Stimulated activated CD4-positive, alpha-beta T cell treated with anti-CD3 and anti-CD28 coated beads, Interleukin-4, amount 100 ng/mL, for 24 hours (primary cell): Measurements from ENCODE around the gene FUCA1.
"Not testable (repeated sequence)": the region's sequence is repeated elsewhere in the genome, so short reads cannot be mapped to it uniquely, and the experiment has no call there.

Experiments used
- DNase-seq: peaks from one replicate; pipeline ENCODE4 v3.0.0-alpha.2; 2020

Gene FUCA1

DNA sequence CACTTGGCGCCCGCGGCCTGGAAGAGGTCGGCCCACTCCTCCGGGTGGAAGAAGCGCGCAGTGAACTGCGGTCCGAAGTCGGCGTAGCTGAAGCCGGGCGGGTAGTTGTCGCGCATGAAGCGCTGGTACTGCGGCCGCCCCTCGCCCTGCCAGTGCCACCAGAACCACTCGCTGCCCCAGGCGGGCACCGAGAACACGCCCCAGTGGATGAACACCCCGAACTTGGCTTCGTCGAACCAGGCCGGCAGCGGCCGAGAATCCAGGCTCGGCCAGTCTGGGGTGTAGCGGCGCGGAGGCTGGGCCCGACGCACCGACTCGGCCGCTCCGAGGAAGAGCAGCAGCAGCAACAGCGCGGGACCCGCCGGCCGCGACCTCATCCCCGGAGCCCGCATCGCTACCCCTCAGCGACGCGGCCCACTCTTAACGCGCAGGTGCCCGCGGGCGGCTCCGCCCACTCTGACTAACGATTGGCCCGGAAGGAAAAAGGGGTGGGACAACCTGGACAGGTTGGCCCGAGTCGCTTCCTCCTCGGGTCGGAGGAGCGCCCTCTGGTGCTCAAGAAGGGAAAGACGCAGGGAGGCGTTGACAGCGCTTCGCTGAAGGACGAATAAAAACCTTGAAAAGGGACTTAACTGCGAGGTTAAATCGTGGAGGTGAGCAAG lies at the start of gene FUCA1:
Gene FUCA1, minus strand, starts transcription at position 396 of the 662 bp plus-strand sequence. Its CDS starts 4 bp downstream, at position 392.
- DNase-seq = peak; percentile 94

DNA sequence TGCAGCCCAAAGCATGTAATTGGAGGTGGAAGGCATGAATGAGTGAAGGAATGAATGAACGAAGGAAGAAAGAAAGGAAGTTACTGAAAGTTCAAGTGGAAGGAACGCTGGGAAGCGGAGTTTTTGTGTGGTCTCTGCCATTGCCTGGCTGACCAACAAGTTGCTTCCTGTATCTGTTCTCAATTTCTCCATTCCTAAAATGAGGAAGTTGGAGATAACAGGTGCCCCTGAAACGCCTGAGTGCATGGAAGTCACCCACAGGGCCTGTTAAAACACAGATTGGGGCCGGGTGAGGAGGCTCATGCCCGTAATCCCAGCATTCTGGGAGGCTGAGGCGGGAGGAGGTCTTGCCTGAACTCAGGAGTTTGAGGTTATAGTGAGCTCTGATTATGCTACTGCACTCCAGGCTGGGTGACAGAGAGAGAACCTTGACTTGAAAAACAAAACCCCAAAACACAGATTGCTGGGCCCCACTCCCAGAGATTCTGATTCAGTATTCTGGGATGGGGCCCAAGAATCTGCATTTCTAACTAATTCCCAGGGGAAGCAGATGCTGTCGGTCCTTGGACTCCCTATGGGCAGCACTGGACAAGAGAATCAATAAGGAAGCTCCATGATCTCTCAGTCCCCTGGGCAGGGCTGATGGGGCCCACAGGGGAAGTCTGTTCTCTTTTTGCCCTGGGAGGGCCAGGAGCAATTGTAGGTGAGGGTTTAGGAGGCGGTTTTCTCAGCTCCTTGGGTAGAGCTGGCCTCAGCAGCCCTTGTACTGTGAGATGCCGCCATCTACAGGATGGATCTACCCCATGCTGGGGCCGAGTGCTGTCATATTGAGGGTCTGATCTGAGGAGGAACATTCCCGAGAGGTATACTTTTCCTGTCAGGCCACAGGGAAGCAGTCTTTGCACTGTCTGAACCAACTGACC lies 48.4 kb upstream of the FUCA1 start:
- DNase-seq = peak; percentile 43

DNA sequence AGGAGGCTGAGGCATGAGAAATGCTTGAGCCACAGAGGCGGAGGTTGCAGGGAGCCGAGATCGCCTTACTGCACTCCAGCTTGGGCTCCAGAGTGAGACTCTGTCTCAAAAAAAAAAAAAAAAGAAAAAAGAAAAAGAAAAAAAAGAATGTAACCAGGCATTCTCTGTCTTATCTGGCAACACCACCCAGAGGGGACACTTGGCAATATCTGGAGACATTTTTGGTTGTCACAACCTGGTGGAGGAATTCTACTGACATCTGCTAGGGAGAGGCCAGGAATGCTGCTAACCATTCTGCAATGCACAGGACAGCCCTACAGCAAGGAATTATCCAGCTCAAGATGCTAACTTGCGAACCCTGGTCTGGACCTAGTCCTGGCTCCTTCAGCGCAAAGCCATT lies 47.4 kb upstream of the FUCA1 start:
- no peak for DNase-seq

DNA sequence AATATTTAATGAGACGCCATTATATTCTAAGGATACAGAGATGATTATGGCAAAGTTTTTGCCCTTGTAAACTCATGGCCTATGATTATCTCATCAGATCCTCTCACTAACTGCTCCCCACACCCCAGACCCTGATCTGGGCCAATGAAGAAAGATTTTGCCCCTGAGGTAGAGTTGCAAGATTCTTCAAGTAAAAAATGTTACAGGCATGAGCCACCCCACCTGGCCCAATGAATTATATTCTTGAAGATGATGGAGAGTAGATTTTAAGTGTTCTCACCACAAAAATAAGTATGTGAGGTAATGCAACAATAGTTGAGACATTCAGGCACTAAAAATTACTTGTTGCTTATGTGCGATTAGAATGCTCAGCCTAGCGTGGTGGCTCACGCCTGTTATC lies 46.8 kb upstream of the FUCA1 start:
- no peak for DNase-seq

DNA sequence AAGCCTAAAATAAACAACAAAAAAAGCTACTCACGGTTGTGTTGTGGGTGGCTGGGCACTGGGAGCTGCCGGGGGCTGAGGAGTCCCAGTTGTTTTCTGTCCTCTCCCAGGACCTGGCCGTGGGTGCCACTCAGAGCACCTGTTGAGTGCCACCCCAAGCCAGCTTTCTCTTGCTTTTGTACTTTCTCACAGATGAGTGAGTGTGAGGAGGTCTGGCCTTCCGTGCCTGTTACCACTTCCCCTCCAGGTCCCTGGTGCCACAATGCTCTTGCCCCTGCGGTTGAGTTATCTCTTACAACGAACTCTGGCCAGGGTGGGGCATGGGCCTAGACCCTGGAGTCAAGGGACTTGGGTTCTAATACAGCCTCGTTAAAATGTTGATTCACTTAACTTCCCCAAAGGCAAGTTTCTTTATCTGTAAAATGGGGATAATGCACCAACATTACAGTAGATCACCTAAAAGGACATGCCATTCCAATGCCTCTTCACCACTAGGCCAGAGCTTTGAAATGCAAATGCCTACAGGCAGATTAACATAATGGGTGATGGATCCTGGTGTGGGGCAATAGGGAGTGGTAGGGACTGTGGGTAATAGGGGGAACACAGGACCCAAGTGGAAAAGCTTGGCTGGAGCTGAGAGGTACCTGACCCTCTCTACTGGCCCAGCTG lies 45.3 kb upstream of the FUCA1 start, which contains the start of gene CNR2:
Gene CNR2, minus strand, starts transcription at position 151 of the 669 bp plus-strand sequence. CDS start 37,745 bp downstream, outside the sequence.
- DNase-seq = no peak

DNA sequence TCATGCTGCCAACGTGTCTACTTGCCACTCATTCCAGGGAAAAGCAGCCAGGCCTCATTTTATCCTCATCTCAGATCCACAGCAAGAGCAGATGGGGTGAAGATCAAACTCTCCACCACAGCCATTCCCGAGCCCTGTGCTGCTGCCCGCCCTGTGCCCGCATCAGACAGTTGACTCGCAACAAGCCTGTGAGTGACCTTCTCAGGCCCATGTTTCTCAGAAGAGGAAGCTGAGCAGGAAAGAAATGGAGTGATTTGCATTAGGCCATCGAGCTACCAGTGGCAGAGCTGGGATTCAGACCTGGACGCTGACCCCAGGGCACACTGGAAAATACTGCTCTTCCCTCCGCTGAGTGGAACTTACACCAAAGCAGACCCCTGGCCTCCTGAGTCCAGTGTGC lies 43.8 kb upstream of the FUCA1 start:
- no peak for DNase-seq

DNA sequence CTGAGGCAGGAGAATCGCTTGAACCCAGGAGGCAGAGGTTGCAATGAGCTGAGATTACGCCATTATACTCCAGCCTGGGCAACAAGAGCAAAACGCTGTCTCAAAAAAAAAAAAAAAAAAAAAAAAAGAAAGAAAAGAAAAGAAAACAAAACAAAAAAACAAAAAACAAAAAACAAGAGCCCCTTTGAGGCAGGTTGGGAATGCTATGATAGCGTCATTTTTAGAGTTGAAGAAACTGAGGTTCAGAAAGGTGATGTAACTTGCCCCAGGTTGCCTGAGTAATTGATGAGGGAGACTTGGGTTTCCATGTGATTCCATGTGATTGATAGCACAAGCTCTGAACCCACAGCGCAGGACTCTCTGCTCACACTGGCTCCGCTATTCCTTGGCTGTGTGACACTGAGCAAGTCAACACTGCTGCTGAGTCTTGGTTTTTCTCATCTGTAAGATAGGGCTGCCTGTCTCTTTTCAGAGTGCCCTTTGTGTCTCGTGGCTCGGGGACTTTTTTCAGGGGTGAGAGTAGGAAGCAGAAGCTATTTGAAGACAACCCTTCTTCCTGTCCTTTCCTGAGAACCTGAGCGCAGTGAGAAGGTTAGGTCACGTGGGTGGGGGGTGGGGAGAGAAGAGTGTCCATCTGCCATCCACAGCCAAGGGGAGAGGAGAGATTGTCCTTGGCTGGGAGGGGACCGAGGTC lies 42.6 kb upstream of the FUCA1 start:
- no peak for DNase-seq

DNA sequence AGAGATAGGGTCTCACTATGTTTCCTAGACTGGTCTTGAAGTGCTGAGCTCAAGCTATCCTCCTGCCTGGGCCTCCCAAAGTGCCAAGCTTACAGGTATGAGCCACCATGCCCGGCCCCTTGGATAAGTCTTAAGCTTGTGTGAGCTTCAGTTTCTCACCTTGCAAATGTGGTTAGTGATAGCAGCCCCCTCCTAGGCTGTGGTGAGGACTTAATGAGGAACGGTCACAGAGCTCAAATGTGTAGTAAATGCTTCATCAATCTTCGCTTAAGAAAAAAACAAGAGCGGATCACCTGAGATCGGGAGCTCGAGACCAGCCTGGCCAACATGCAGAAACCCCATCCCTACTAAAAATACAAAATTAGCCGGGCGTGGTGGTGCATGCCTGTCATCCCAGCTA lies 42.1 kb upstream of the FUCA1 start:
- DNase-seq = no peak

DNA sequence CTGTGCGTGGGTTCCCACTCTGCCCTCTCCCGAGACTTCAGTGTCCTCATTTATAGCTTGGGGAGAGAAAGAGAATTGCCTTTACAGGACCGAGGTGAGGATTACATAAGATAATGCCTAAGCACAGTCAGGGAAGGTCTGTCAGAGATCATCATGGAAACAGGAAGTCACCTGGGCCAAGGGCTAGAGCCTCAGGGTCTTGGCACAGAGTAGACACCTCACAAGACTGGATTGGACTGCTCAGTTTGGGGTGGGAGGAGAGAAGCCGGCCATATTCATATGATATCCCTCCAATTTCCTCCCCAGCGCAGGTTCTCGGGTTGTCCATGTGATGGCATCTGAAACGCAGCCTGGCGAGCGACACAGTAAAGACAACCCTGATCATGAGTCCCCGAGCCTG lies 41.3 kb upstream of the FUCA1 start:
- no peak for DNase-seq

DNA sequence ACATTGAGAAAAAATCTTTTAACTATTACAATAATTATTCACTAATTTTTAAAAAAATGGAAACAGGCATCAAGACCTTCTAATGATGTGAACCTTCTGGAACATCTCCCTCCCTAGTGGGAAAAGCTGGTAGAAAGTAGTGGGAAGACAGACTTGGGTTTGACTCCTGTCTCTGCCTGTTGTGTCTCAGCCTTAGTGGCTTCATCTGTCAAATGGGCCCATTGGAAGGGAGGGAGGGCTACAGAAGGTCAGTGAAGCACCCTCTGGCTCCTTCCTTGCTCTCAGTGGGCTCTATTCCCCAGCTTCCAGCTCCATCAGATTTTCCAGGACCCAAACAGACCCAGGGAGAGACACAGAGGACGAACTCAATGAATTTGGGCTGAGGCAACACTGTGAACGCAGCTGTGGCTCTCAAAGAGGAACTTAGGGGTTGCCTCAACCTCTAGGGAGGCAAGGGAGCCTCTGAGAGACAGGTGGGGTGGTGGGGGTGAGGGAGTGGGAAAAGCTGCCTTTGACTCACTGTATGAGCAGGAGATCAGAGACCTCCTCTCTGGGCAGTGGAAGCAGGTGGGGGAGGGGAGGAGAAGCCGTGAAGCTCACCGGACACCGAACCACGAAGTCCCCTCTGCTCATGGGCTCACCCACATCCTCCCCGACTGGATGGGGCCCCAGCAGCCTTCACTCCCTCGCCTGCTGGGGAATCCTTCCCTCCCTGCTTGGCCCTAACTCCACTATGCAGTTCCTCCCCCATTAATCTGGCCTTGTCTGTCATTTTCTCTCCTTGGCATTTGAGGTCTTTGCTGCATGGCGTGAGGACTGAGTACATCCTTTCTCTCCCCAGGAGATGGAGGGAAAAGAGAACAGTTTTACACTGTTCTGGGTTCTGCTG lies 40.6 kb upstream of the FUCA1 start:
- DNase-seq = no peak

DNA sequence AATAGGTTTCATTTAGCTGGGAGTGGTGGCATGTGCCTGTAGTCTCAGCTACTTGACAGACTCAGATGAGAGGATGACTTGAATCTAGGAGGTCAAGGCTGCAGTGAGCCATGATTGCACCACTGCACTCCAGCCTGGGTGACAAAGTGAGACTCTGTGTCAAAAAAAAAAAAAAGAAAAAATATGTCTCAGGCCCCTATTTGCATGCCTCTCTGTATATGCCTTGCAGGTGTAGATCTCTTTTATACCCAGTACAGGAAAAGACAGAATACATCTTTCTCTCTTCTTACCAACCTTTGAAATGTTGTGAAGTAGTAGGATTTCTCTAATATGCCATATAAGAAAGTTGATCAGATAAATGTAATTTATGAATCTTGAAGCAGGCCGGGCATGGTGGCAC lies 38.6 kb upstream of the FUCA1 start:
- DNase-seq = no peak

DNA sequence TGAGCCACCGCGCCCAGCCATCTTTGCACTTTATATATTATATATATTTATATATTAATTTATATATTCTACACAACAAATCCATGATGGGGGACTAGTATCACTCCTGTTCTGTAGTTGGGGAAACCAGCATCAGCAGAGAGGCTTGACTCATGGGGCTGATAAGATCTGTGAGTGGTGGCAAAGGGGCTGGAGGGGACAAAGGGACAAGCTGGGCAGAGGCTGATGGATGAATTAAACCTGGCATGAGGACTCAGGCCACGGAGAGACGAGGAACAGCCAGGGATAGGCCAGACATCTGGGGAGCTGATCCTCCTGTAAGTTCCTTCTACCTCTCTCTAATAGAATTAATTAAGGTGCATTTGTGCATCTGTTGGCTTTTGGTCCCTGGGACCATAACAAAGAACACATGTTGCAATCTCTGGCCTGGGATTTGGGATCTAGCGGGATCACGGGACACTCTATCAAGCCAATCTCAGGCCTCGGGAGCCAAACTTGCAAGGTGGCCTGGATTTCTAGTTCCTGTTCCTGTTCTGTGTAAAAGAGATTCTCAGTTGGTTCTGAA lies 37.5 kb upstream of the FUCA1 start:
- DNase-seq = no peak

DNA sequence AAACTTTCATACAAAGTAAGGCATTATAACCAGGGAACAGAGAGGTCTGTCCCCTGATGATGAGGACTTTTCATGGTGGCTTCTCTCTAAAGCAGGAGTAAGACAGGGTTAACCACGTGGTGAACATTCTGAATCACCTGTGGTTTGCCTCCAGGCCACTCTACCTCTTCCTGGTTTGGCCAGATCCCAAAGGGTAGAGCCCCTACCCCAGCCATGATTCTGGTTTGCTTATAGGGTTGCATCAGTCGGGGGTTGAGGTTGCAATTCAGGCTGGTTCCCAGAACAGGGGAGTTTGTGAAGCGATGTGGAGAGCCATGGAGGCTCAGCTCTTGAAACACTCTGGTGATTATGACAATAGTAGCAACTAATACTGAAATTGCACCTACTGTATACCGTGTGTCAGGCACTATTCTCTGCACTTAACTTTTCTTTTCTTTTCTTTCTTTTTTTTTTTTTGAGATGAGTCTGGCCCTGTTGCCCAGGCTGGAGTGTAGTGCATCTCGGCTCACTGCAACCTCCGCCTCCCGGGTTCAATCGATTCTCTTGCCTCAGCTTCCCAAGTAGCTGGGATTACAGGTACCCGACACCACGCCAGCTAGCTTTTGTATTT lies 36.8 kb upstream of the FUCA1 start:
- DNase-seq = no peak

DNA sequence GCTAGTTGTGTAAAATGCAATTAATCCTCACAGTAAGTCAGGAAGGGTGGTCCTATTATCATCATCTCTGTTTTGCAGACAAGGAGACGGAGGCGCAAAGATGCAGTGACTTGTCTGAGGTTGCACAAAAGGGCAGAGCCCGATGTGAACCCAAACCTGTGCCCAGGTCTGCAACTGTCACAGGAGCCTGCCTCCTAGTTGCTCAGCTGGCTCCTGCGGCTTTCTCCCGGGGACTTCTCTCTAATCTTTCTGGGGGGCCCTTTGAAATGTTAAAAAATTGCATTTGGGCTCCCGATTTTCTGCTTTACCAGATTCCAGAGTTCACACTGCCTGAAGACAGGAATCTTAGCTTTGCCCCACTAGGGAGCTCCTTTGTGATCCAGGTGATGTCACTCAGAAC lies 35.7 kb upstream of the FUCA1 start:
- no peak for DNase-seq

DNA sequence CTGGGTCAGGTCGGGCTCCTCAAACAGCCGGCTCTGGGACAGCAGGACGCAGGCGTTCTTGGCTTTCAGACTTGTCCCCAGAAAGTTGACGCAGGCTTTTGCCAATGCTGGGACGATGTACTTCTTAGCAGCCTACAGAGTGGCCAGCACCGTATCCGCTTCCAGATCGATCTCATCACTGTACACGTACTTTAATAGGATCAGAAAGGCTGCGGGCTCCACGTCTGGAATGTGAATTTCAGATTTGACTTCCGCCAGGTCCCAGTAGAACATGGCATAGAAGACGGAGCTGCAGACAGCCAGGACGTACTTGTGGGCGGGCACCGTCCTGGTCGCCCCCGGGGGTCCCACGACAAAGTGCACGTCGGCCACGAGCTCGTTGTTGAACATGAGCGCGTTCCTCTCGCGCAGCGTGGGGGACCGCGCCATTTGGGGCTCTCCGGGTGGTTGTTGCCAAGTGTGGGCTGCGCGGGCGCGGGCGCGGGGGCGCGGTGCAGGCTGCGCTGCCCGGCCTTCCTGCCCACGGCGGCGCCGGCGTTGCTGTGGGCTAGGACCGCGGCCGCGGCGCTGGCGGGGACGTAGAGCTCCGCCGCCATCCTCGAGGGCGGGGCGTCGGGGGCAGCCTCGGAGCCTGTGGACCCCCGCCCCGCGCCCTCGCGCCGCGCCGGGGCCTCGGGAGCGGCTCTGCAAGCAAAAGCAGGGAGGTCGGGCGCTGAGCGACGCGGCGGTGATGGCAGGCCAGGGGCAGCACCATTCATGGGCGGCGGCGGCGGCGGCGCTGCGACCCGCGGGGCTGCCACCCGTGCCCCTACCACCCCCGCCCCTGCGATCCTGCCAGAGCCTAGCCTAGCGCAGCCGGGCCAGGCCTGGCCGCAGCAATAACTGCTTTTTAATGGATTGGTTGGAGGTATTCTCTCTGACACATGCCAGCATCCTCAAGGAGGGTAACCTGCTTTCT lies 34.5 kb upstream of the FUCA1 start:
- no peak for DNase-seq

DNA sequence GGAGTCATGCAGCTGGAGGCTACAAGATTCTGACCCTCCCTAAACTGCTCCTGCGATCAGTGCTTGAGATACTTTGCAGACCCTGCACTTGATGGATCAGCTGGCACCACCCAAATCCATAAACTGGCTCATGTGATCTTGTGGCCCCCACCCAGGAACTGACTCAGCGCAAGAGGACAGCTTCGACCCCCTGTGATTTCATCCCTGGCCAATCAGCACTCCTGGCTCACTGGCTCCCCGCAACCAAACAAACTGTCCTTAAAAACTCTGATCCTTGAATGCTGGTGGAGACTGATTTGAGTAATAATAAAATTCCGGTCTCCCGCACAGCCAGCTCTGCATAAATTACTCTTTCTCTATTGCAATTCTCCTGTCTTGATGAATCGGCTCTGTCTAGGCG lies 31.9 kb upstream of the FUCA1 start:
- DNase-seq = not testable (repeated sequence)

DNA sequence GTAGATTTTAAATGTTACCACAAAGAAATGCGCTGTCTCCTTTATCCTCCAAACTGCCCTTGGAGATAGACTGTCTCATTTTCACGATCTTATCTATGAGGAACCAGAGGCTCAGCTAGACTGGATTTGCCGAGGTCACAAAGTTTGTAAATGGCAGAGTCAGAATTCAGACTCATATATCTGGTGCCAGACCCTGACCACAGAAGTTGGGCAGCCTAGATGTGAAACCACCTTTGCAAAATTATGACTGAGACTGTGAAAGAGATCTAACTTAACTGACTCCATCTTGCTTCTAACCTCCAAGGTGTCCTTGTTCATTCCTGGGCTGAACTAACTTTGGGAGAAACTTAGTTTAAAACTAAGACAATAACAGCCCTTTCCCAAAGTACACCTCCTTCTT lies 31.0 kb upstream of the FUCA1 start:
- no peak for DNase-seq

DNA sequence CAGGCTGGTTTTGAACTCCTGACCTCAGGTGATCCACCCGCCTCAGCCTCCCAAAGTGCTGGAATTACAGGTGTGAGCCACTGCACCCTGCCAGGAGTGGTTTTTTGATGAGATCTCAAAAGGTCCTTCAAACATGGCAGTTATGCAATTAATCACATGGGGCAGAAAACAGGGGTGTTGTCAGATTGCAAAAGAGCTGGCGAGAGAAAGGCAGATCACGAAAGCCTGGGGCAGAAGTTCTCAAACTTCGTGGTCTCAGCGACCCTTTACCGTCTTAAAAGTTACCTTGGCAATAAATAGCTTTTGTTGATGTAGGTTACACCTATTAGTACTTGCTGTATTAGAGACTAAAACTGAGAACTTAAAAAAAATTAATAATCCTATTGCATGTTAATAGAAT lies 29.0 kb upstream of the FUCA1 start:
- DNase-seq = no peak

DNA sequence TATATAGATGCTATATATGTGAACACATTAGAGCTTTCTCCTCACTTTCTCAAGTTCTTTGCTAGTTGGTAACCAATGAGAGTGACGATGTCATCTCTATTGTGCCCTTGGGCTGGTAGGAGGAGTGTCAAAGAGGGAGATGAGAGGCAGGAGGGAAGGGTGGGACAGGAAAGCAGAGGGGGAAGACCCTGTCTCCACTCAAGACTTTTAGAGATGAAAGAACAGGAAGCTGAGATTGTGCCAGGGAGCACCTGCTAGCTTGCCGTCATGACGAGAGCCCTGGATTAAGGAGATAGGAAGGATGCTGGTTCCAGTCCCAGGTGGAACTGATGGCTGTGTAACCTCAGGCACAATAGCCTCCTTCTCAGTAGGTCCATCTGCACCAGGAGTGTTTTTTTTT lies 28.4 kb upstream of the FUCA1 start:
- no peak for DNase-seq

DNA sequence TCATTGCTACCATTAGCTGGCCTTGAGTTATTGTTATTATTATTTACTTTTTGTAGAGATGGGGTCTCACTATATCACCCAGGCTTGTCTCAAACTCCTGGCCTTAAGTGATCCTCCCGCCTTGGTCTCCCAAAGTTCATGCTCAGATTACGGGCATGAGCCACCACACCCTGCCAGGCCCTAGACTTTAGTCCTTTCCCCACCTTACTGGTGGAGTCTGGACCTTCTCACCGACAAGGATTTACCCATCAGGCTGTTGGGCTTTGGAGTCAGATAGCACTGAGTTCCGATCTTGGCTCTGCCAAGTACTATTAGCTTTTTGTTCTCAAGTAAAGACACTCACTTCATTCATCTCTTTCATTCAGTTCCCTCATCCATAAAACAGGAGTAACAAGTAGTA lies 27.9 kb upstream of the FUCA1 start:
- DNase-seq = no peak
